NCI-H82 treated with DMSO at 0.1 percent for 48 hours (cell line): ENCODE results near the gene PSTPIP1.

ENCODE experiments used
- DNase-seq: peaks from one replicate; lab custom pipeline; 2025; ENCODE audit not compliant: unreplicated experiment; lab: John Stamatoyannopoulos, UW

Gene PSTPIP1

GRCh38 chr15:77018796-77019505 is 24.0 kb downstream of the PSTPIP1 start:
- no peak for DNase-seq

GRCh38 chr15:77019521-77020331 is 24.8 kb downstream of the PSTPIP1 start:
- DNase-seq: no peak

DNA sequence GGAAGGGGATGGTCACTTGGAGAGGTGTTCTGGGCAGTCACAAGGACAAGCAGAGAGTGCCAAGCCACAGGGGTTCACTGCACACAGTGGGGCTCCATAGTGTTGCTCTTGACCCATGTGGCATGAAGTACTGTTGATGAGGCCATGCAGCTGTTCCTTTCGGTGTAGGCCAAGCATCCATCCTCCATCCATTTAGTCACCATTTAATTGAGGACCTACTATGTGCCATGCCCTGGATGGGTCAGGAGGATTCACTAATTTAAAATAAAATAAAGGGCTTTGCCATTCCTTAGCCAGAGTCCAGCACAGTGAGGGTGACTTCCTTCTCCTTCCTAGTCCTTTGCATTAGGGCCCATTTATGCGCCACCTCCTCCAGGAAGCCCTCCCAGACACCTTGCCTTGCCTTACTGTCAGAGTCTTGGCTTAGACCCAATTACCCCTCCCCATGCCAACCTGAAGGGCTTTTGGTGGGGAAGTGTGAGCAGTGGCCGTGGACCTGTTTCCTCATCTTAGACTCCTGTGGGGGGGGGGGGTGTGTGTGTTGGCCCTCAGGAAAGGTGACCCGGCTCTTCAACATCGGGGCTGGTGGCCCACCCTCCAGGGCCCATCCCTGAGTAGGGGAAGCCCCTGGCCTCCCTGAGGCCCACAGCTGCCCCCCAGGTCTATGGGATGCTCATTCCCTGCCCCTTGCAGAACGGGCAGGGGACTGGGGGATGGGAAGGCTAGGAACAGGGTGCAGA is 25.6 kb downstream of the PSTPIP1 start:
- no peak for DNase-seq

DNA sequence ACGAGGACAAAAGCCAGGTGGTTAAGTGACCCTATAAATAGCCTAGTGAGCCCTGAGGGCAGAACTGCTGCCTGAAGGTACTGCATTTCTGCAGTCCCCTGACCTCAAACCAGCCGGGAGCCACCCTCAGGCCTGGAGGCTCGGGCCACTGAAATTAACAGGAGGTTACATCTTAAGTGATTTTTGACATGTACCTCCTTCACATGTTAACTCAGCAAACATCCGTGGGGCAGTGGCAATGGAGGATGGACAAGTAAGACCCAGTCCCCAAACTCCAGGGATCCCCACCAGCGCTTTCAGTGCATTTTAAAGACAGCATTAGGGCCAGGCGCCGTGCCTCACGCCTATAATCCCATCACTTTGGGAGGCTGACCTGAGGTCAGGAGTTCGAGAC is 26.2 kb downstream of the PSTPIP1 start:
- DNase-seq: no peak

DNA sequence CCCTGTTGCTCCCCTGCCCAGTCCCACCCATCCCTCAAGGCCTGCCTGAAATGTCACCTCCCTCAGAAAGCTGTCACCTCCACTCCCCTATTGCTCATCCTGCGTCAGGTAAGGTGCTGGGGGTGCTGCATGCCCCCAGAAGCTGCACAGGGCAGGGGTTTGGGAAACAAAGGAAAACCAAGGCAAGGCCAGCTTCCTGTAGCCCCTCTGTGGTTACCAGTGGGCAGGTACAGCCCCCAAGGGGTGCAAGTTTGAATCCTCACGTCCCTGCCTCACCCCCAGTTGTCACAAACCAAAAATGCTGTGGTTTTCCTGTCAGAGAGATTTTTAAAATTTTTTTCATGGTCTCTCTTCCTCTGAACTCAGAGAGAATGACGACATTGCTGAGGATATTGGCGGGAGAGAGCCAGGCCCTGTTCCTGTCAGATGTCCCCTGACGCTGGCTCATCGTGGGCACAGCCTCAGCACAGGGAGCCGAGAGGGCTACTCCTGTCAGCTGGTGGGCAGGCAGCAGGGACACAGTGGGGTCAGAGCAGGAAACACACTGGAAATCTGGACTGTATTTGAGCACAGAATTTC is 27.0 kb downstream of the PSTPIP1 start:
- DNase-seq: no peak

GRCh38 chr15:77022646-77023575 is 28.0 kb downstream of the PSTPIP1 start:
- DNase-seq: no peak

DNA sequence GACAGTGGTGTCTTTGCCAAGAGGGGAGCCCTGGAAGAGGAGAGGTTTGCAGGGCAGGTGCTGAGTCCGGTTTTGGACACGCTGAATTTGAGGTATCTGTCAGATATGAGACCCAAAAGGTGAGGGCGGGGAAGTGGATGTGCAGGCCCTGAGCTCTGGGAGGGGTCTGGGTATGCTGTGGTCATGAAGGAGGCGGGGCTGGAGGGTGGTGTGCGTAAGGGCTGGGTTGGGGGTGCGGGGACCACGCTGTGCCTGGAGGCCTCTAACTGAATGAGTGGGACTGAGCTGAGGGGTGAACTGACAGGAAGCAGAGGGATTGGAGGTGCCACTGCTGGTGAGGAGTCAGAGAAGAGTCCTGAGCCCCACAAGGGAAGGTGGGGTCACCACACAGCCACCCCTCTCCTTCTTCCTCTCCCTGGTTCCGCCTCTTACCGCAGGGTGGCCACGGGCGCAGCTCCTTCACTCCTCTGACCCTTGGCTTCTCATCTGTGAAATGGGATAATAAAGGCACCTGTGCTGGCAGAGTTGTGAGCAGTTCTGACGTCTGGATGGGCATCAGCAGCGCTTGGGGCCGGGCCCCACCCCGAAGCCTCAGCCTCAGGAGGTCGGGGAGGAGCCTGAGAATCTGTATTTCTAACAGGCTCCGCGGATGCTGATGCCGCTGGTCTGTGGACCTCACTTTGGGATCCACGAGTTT is 28.8 kb downstream of the PSTPIP1 start:
- no peak for DNase-seq

DNA sequence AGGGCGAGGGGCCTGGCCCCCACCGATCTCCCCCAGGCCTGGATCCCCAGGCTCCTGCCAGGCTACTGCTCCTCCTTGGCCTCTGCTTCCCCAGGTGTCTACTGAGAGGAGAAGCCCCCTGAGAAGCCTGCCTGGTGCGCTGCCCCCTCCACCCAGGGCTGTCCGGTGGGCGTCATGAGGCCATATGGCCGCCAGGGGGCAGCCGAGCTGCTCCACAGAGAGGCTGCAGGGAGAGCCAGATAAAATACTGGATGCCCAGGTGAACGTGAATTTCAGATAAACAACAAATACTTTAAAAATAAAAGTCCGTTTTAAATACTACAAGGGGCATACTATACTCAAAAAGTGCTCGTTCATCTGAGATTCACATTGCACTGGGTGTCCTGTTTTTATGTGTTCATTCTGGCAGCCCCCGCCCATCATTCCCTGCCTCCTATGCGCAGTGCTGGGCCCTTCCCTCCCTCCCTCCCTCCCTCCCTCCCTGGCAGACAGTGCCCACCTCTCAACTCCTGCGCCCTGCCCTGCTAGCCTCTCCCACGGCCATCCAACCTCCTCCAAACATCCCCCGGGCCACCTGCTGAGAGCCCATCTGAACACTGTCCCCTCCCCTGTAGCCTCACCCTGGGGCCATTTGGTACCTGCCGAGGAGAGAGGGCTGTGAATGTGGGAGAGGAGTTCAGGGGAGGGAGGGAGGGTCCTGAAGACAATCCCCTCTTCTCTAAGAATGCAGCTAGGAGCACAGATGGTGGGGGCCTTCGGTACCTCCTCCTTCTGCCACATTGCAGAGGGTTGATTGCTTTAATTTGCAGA is 29.6 kb downstream of the PSTPIP1 start:
- peak; percentile 51 for DNase-seq

DNA sequence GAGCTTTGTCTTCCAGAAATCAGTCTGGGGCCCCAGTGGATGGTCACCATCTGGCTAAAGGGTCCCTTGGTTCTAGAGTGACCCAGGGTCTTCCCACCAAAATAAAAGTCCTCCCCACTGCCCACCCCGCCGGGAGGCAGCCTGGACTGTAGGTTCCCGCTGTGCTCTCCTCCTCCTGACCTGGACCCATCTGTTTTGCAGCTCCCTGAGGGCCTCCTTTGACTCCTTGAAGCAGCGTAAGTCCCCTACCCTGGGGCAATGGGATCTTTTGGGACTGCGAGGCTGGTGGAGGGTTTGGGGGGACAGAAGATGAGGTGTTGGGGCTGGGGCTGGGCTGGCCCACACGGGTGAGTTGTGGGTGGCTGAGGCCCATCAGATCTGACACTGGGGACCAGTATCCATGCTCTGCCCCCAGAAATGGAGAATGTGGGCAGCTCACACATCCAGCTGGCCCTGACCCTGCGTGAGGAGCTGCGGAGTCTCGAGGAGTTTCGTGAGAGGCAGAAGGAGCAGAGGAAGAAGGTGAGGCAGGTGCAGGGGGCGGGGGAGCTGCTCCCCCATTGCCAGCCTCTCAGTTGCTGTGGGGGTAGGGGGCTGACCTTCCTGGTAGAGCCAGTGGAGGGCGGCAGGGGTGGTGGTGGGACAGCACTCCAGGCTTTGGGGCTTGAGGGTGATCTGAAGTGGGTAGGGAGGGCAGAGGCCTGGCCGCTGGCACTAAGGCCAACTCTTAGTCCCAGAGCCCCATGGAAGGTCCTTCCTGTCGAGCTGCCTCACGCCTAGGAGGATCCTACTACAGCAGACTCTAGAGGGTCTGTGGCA is 30.4 kb downstream of the PSTPIP1 start:
- no peak for DNase-seq

- DNase-seq: no peak
Measured at GRCh38 chr15:77025941-77026411, 31.1 kb downstream of the PSTPIP1 start.

DNA sequence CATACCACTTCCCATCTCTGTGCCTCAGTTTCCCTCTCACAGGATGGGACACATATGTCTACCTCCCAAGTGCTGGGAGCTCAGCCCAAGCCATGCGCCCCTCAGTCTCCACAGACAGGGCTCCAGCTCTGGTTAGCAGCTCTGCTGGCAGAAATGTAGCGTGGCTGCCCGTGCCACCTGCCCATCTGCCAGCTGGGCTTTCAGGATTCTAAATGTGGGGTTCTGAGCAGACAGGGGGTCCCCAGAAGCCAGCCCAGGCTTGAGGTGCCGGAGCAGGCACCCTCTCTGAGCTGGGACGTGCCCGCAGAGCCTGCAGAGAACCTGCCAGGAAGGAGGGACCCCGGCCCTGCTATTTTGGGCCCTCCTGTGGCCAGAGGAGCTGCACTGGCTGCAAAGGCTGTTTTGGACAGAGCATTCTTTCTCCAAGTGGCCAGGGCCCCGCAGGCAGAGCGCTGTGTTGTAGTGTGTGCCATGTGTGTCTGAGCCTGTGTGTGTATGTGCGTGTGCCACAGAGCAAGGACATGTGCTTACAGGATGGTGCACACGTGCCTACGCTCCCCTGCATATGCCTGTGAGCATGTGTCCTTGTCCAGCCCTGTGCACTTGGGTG is 31.7 kb downstream of the PSTPIP1 start:
- no peak for DNase-seq

- no peak for DNase-seq
Measured at GRCh38 chr15:77027111-77027696, 32.3 kb downstream of the PSTPIP1 start.

- DNase-seq: no peak
Measured at GRCh38 chr15:77027697-77028450, 32.9 kb downstream of the PSTPIP1 start.

DNA sequence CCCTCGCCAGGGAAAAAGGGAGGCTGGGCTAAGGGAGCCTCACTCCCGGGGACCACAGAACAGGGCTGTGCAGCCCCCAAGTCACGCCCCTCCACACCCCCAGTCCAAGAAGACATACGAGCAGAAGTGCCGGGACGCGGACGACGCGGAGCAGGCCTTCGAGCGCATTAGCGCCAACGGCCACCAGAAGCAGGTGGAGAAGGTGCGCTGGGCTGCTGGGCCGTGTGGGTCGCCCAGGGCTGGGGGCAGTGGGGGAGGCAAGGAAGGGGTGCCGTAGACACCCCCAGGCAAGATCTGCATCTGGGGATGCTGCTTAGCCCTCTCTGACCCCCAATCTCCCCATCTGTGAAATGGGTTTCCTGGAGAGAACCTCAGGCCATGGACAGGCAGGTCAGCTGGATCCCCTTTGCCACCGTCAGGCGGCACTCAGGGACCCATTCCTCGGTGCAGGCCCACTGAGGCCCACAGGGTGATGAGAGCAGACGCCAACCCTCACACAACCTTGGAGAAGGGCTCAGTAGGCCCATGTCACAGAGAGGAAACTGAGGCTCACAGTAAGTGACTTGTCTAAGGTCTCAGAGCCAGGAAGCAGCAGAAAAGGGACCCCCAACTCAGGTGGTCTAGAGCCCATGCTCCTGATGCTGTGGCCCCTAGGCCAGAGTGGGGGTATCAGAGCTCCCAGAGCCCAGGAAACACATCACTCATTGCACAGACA is 33.7 kb downstream of the PSTPIP1 start:
- DNase-seq: no peak

DNA sequence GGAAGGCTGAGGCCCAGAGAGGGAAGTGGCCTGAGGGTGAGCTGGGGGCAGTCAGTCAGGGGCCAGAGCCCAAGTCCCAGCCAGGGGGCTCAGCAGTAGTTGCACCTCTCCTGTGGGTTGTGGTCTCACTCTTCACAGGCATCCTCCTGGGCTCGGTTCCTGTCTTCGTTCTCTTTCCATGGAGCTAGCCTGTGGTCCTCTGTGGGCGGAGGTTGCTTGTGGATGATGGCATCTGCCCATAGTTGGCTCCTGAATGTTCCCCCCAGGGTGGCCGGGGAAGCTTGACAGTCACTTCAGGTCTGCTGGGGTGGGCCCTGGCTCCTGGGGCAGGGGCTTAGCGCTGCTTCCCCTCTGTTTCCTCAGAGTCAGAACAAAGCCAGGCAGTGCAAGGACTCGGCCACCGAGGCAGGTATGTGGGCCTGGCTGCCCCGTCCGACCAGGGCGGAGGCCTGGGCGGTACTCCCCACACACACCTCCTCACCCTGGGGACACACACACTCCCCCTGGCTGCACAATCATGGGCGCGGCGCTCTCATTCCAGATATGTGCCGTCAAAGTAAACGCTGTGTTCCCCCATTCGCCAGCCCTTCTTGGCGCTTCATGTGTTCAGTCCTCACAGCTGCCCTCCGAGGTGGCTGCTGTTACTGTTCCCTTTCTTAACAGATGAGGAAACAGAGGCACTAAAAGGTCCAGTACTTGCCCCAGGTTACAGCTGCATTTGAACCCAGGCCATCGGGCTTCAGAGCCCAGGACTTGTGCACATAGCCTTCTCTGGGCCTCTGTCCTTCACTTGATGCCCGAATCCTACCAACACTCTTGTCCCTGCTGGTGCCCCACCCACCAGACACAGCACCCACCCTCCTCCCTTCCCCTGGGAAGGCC is 34.5 kb downstream of the PSTPIP1 start:
- no peak for DNase-seq
